T-helper 17 cell (primary cell): ENCODE results near the gene NOTCH1. TPM values are rescaled to one million over a fixed set of nuclear protein-coding genes. Genes with fewer than 3 reads are reported as not detected.

Source experiments
- ATAC-seq: fragments of 150-1000 bp; cut with Tn5 transposase; 2 replicates; pipeline ENCODE4 v1.10.0; 2021; ENCODE audit warnings: mild to moderate bottlenecking, moderate library complexity
- DNase-seq, 3 donors: peaks; one replicate each; pipeline versions ENCODE4 v3.0.0 to v3.0.0-alpha.2; 2020 to 2021
- H3K9me3 ChIP-seq: one replicate; pipeline ENCODE4 v1.7.0; 2013; ENCODE audit warnings: low read length, mild to moderate bottlenecking; ENCODE audit not compliant: control insufficient read depth, poor library complexity, severe bottlenecking
- H3K27ac Mint-ChIP-seq: one replicate; pipeline ENCODE4 v1.8.0; 2022; ENCODE audit warnings: mild to moderate bottlenecking, moderate library complexity, mixed read lengths
- H3K27me3 Mint-ChIP-seq: one replicate; pipeline ENCODE4 v1.8.0; 2022; ENCODE audit warnings: mixed read lengths
- H3K36me3 Mint-ChIP-seq: one replicate; pipeline ENCODE4 v1.8.0; 2022; ENCODE audit warnings: low read depth, mixed read lengths
- H3K4me1 Mint-ChIP-seq: one replicate; pipeline ENCODE4 v1.8.0; 2022; ENCODE audit warnings: mild to moderate bottlenecking, mixed read lengths
- H3K4me3 Mint-ChIP-seq: one replicate; pipeline ENCODE4 v1.8.0; 2022; ENCODE audit warnings: mild to moderate bottlenecking, moderate library complexity, mixed read lengths
- total RNA-seq, 4 donors: library from RNA in 2 of 4; stranded (reverse) in 2 of 4; gene quantifications; one replicate each; pipeline ENCODE4 v1.2.3 and lab custom pipeline; 2022 to 2026

NOTCH1 gene
- total RNA-seq, 2 donors from 2014 or later = 31.7 to 37.5 TPM

DNA sequence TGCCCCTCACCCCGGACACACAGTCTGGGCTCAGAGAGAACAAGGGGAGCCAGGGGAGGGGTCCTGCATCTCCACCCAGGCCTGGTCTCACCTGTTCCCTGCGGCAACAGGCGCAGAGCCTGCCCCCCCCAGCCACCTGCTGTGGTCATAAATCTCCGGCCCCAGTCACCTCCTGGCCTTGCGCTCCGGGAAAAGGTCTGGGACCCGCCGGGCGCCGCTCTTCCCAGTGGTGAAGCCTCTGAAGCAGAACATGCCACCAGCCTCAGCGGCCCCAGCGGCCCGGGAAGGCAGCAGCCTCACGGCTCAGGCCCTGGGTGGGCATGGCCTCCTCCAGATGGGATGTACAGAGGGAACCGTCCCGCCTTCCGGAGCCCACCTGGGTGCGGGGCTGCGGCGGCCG lies 20.6 kb downstream of the NOTCH1 start:
- no peaks in the 10 kb centered on the region for H3K36me3 Mint-ChIP-seq
- no peak for DNase-seq
- H3K4me3 Mint-ChIP-seq = no peak overlapping the region
- H3K4me1 Mint-ChIP-seq = peaks cover 2% of the 10 kb centered on the region
- no peaks in the 10 kb centered on the region for H3K9me3 ChIP-seq
- H3K27me3 Mint-ChIP-seq = no peaks in the 10 kb centered on the region
- no peak for ATAC-seq
- peak overlapping the region; percentile 43 for H3K27ac Mint-ChIP-seq

DNA sequence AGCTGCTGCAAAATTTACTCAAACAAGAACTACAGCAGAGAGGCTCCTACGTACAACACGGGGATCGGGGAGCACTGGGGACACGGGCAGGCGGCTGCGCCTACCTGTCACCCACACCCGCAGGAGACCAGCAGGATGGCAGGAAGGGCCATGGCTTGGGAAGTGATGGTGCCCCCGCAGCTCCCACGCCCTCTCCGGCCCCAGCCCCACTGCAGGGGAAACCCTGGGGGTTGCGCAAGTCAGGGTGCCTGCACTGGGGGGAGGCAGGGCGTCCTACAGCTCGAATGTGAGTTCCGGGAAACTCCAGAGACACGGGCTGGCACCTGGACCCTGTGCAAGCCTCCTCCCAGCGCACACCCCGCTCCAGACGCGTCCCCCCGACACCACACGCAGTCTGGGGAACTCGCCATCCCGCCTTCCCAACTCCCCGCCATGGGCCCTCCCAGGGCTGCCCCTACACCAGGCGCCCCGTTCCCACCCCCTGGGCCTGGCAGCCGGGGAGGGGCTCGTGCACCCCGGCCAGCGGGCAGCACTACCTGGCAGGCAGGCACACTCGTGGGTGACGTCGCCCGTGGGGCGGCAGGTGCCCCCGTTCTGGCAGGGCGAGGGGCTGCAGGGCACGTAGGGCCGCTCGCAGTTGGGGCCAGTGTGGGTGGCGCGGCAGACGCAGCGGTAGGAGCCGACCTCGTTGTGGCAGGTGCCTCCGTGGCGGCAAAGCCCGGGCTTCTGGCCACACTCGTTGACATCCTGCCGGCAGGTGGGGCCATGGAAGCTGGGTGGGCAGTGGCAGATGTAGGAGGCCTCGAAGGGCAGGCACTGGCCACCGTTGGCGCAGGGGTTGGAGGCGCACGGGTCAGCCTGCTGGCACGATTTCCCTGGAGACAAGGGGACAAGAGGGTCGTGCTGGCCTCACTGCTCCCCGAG lies 23.3 kb downstream of the NOTCH1 start:
- peaks cover 2% of the 10 kb centered on the region for H3K4me1 Mint-ChIP-seq
- no peaks in the 10 kb centered on the region for H3K36me3 Mint-ChIP-seq
- no peaks in the 10 kb centered on the region for H3K27me3 Mint-ChIP-seq
- no peak overlapping the region for H3K4me3 Mint-ChIP-seq
- peak overlapping the region; percentile 41 for H3K27ac Mint-ChIP-seq
- H3K9me3 ChIP-seq = no peaks in the 10 kb centered on the region
- ATAC-seq (no peak), DNase-seq (no peak)

DNA sequence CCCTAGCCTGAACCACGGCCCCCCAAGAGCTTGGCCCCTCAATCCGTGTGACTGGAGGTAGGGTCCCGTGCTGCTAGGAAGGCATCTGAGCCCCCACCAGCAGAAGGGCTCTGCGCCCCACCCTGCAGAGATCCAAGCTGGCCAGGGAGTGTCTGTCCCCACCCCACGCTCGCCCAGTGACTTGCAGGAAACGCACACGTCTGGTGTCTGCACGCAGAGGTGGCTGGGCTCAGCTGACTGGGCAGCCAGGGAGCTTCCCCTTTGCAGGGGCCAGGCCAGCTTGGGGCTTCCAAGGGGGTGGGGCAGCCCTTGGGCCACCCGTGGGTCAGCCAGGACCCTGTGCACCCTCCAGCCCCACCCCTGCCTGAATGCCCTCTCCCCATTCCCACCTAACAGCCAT lies 24.3 kb downstream of the NOTCH1 start:
- Mint-ChIP-seq H3K4me3 (no peak overlapping the region), H3K27ac (peak overlapping the region; percentile 41), H3K4me1 (peaks cover 2% of the 10 kb centered on the region), H3K36me3 (no peaks in the 10 kb centered on the region), H3K27me3 (no peaks in the 10 kb centered on the region)
- no peaks in the 10 kb centered on the region for H3K9me3 ChIP-seq
- ATAC-seq (no peak), DNase-seq (no peak)

DNA sequence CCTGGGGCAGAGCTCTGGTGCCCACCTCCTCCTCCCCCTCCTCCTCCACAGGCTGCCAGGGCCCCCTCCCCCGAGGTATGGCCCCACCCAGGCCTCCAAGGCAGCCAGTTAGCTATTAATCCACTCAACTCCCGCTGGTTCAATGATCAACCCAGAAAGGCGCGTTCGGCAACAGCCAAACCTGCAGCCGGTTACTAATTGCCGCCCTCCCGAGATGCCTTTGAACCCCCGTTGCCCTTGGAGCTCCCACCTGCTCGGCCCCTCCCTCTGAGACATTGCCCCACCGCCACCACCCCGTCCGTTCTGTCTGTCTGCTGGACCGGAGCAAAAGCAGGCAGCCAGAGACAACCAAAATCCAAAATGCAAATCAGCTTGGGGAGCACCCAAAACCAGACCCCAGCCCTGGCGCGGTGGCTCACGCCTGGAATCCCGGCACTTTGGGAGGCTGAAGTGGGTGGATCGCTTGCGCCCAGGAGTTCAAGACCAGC lies 25.8 kb downstream of the NOTCH1 start:
- no peak for DNase-seq
- no peak overlapping the region for H3K4me3 Mint-ChIP-seq
- H3K27ac Mint-ChIP-seq = no peak overlapping the region
- no peaks in the 10 kb centered on the region for H3K36me3 Mint-ChIP-seq
- H3K27me3 Mint-ChIP-seq = no peaks in the 10 kb centered on the region
- peaks cover 2% of the 10 kb centered on the region for H3K4me1 Mint-ChIP-seq
- ATAC-seq = no peak
- H3K9me3 ChIP-seq = no peaks in the 10 kb centered on the region

DNA sequence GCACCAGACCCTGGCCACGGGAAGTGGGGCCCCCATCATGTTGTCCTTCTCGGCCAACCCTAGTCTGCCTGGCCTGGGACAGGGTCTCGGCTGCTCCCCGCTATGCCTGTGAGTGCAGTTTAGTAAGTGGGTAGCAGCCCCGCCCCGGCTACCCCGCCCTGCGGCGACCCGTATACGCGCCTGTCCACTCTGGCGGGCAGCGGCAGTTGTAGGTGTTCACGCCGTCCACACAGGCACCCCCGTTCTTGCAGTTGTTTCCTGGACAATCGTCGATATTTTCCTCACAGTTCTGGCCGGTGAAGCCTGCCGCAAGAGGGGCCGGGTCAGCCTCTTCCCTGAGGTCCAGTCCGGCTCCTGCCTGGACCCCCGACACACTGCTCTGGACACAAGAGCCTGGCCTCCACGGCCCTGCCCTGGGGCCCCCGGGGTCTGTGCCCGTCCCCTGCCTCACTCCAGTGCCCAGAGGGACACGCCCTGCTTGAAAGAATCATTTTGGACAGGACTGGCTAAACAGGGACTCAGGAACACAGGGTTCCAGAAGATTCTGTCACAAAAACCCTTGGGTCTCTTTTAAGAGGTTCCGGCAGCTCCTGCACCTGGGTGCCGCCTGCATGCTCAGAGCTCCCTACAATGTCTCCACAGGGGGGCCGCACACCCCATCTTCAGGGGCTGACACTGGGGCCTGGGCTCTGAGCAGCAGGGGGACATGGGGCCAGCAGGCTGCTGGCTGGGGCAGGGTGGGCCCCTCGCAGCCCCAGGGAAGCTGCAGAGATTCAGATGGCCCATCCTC lies 26.4 kb downstream of the NOTCH1 start:
- no peak overlapping the region for H3K4me3 Mint-ChIP-seq
- H3K27me3 Mint-ChIP-seq = no peaks in the 10 kb centered on the region
- H3K27ac Mint-ChIP-seq = no peak overlapping the region
- H3K4me1 Mint-ChIP-seq = peaks cover 2% of the 10 kb centered on the region
- DNase-seq (no peak), ATAC-seq (no peak)
- no peaks in the 10 kb centered on the region for H3K36me3 Mint-ChIP-seq
- no peaks in the 10 kb centered on the region for H3K9me3 ChIP-seq

DNA sequence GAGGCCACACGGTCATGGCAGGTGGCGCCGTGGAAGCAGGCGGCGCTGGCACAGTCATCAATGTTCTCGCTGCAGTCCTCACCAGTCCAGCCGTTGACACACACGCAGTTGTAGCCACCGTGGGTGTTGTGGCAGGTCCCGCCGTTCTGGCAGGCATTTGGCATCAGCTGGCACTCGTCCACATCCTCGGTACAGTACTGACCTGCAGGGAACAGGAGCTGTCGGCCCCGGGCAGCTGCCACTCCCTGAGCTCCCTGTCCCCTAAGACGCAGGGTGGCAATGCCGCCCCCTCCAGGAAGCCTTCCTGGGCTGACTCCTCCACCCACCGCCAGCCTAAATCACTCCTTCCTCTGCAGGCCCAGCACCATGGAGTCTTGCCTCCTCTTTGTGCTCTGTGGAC lies 27.2 kb downstream of the NOTCH1 start:
- DNase-seq = no peak
- H3K27me3 Mint-ChIP-seq = no peaks in the 10 kb centered on the region
- no peak overlapping the region for H3K4me3 Mint-ChIP-seq
- no peaks in the 10 kb centered on the region for H3K9me3 ChIP-seq
- H3K4me1 Mint-ChIP-seq = no peaks in the 10 kb centered on the region
- H3K36me3 Mint-ChIP-seq = no peaks in the 10 kb centered on the region
- H3K27ac Mint-ChIP-seq = no peak overlapping the region
- ATAC-seq = no peak

DNA sequence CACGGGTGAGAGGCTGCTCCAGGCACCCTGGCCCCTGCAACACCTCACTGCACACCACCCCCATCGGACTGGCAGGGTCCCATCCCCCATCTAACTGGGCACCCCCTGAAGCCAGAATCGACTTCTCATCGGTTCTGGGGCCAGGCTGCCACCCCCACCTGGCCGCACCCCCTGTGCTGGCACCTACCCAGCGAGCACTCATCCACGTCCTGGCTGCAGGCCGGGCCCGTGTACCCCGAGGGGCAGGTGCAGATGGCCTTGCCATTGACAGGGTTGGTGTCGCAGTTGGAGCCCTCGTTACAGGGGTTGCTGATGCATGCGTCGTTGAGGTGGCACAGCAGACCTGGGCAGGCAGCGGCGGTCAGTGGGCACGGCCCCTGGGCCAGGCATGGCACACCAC lies 27.9 kb downstream of the NOTCH1 start:
- no peaks in the 10 kb centered on the region for H3K4me1 Mint-ChIP-seq
- no peak for DNase-seq
- ATAC-seq = no peak
- no peaks in the 10 kb centered on the region for H3K9me3 ChIP-seq
- H3K27ac Mint-ChIP-seq = no peak overlapping the region
- H3K4me3 Mint-ChIP-seq = no peak overlapping the region
- no peaks in the 10 kb centered on the region for H3K36me3 Mint-ChIP-seq
- no peaks in the 10 kb centered on the region for H3K27me3 Mint-ChIP-seq

DNA sequence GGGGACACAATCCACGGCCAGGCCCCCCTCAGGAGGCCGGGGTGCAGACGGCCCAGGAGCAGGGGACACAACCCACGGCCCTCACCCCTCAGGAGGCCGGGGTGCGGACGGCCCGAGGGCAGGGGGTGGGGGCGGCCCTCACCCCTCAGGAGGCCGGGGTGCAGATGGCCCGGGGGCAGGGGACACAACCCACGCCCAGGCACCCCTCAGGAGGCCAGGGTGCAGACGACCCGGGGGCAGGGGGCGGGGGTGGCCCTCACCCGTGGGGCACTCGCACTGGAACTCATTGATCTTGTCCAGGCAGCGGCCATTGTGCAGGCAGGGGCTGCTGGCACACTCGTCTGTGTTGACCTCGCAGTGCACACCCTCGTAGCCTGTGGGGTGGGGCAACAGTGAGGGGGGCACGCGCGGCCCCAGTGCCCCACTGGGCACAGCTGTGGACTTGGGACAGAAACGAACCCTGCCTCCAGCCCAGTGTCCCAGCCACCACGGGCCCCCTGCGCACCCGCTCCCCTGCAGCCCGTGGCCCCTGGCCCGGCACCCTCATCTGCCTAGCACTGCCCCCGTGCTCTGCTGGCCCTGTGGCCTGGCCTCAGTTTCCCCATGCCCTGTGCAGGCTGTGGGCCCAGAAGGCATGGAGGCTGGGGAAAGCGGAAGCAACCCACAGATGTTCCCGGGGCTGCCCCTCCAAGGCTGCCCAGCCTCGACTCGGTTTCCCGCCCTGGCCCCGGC lies 28.7 kb downstream of the NOTCH1 start:
- no peak for DNase-seq
- Mint-ChIP-seq H3K36me3 (no peaks in the 10 kb centered on the region), H3K4me1 (no peaks in the 10 kb centered on the region), H3K27ac (no peak overlapping the region), H3K27me3 (no peaks in the 10 kb centered on the region), H3K4me3 (no peak overlapping the region)
- no peak for ATAC-seq
- no peaks in the 10 kb centered on the region for H3K9me3 ChIP-seq

DNA sequence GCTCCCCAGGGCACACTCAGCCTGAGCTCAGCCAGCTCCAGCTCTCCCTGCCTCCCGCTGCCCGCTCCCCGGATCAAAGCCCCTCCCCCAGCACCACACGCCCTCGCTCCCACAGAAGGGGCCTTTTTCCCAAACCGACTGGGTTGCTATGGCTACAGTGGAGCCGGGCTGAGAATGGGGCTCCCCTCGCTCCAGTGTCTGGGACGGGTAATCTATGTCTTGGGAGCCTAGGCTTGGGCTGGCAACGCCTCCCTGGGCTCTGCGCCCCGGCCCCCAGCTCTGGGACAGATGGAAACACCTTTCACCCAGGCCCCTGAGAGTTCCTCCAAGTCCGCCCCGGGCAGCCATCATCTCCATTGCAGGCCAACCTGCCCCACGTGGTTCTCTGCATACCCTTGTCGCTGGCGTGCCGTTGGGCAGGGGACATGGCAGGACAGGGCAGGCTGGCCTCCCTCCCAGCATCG lies 29.6 kb downstream of the NOTCH1 start:
- no peak for DNase-seq
- H3K9me3 ChIP-seq = no peaks in the 10 kb centered on the region
- H3K4me1 Mint-ChIP-seq = no peaks in the 10 kb centered on the region
- no peak overlapping the region for H3K27ac Mint-ChIP-seq
- no peak overlapping the region for H3K4me3 Mint-ChIP-seq
- H3K36me3 Mint-ChIP-seq = no peaks in the 10 kb centered on the region
- no peak for ATAC-seq
- no peaks in the 10 kb centered on the region for H3K27me3 Mint-ChIP-seq

DNA sequence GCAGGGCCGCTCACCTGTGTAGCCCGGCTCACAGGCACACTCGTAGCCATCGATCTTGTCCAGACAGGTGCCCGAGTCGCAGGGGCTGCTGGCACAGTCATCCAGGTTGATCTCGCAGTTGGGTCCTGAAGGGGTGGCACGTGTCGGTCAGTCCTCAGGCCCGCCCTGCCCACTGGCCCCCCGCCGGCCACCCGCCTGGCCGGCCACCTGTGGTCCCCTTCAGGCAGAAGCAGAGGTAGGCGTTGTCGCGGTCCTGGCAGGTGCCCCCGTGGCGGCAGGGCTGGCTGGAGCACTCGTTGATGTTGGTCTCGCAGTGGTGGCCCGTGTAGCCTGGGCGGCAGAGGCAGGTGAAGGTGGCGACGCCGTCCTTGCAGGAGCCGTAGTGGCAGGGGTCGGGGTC lies 30.6 kb downstream of the NOTCH1 start:
- no peaks in the 10 kb centered on the region for H3K4me1 Mint-ChIP-seq
- no peaks in the 10 kb centered on the region for H3K27me3 Mint-ChIP-seq
- H3K27ac Mint-ChIP-seq = no peak overlapping the region
- no peaks in the 10 kb centered on the region for H3K36me3 Mint-ChIP-seq
- no peak overlapping the region for H3K4me3 Mint-ChIP-seq
- DNase-seq (no peak), ATAC-seq (no peak)
- H3K9me3 ChIP-seq = no peaks in the 10 kb centered on the region

DNA sequence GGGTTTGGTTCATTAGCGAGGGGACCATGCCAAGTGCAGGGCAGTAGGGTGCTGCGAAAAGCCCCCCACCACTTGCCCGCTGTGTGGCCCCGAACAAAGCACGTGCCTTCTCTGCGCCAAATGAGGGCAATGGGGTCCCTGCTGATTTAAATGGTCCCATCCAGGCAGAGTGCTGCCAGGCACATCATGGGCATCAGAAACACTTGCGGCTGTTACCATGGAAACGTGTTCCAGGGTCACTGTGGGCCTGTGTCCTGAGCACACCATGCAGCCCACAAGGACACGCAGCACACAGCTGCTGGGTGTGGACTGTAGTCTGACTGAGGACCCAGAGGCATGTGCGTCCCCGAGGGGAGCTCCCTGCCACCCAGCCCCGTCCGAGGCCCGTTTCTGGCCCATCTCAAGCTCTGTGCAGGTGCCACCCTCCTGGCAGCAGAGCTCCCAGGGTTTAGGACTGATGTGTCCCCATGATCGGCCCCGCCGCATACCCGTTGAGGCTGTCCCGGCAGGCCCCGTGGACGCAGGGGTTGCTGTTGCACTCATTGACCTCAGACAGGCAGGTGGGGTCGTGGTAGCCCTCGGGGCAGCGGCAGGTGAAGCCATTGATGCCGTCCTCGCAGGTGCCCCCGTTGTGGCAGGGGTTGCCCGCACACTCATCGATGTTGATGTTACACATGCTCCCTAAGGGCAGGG lies 31.7 kb downstream of the NOTCH1 start:
- Mint-ChIP-seq H3K4me1 (no peaks in the 10 kb centered on the region), H3K27ac (no peak overlapping the region), H3K27me3 (no peaks in the 10 kb centered on the region), H3K36me3 (no peaks in the 10 kb centered on the region), H3K4me3 (no peak overlapping the region)
- no peaks in the 10 kb centered on the region for H3K9me3 ChIP-seq
- ATAC-seq = no peak
- DNase-seq = no peak

DNA sequence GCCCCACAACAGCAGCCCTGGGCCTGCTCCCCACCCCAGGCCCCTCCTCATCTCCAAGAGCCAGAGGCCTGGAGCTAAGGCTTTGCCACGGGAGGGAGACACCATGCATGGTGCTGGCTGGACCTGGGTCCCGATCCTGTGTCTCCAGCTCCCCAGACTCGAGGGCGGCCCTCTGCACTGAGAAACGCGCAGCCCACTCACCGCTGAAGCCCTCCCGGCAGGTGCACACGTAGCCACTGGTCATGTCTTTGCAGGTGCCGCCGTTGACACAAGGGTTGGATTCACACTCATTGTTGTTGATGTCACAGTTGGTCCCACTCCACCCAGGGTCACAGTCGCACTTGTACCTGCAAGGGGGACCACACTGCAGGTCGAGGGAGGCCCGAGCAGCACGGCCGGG lies 32.7 kb downstream of the NOTCH1 start:
- H3K9me3 ChIP-seq = no peaks in the 10 kb centered on the region
- Mint-ChIP-seq H3K4me1 (no peaks in the 10 kb centered on the region), H3K27ac (no peak overlapping the region), H3K4me3 (no peak overlapping the region), H3K36me3 (no peaks in the 10 kb centered on the region), H3K27me3 (no peaks in the 10 kb centered on the region)
- DNase-seq = no peak
- ATAC-seq = no peak
